Smooth muscle cell (in vitro differentiated cells): ENCODE results near the gene ABCG1. TPM values are rescaled to one million over a fixed set of nuclear protein-coding genes. Genes with fewer than 3 reads are reported as not detected.

Experiments
- DNase-seq: peaks from one replicate; lab custom pipeline; 2025; ENCODE audit not compliant: unreplicated experiment; lab: John Stamatoyannopoulos, UW
- H2AFZ ChIP-seq: fragments of 200-600 bp; sonication (generic); 2 replicates; pipeline ENCODE4 v1.6.0; 2016; ENCODE audit warnings: antibody characterized with exemption, low read depth, mild to moderate bottlenecking
- H3F3A ChIP-seq: fragments of 200-600 bp; sonication (generic); 2 replicates; pipeline ENCODE4 v1.6.0; 2017; ENCODE audit warnings: antibody characterized with exemption, low read depth
- H3K27ac ChIP-seq: fragments of 200-600 bp; sonication (generic); 2 replicates; pipeline ENCODE4 v1.5.1; 2016; ENCODE audit warnings: low read depth, mild to moderate bottlenecking
- H3K27me3 ChIP-seq: fragments of 200-600 bp; sonication (generic); 2 replicates; pipeline ENCODE4 v1.6.1; 2016; ENCODE audit warnings: low read depth, mild to moderate bottlenecking
- H3K36me3 ChIP-seq: fragments of 200-600 bp; sonication (generic); 2 replicates; pipeline ENCODE4 v1.5.1; 2016; ENCODE audit warnings: low read depth
- H3K4me1 ChIP-seq: fragments of 200-600 bp; sonication (generic); 2 replicates; pipeline ENCODE4 v1.5.1; 2016; ENCODE audit warnings: low read depth
- H3K4me2 ChIP-seq: fragments of 200-600 bp; sonication (generic); 2 replicates; pipeline ENCODE4 v1.6.0; 2016; ENCODE audit warnings: mild to moderate bottlenecking
- H3K4me3 ChIP-seq: fragments of 200-600 bp; sonication (generic); 2 replicates; pipeline ENCODE4 v1.5.1; 2016; ENCODE audit warnings: mild to moderate bottlenecking
- H3K79me2 ChIP-seq: fragments of 200-600 bp; sonication (generic); 2 replicates; pipeline ENCODE4 v1.6.0; 2016; ENCODE audit warnings: low read depth, mild to moderate bottlenecking
- H3K9ac ChIP-seq: fragments of 200-600 bp; sonication (generic); 2 replicates; pipeline ENCODE4 v1.6.0; 2016; ENCODE audit warnings: low read depth
- H3K9me3 ChIP-seq: fragments of 200-600 bp; sonication (generic); replicated peaks from 2 replicates; pipeline ENCODE4 v1.5.1; 2016; ENCODE audit warnings: low read depth
- H4K20me1 ChIP-seq: fragments of 200-600 bp; sonication (generic); 2 replicates; pipeline ENCODE4 v1.6.0; 2016; ENCODE audit warnings: low read depth
- WGBS: methylation state at CpG from one replicate; pipeline ENCODE4 v1.1.7; 2016; ENCODE audit warnings: low lambda C conversion rate; 5-methylcytosine and 5-hydroxymethylcytosine counted together
- polyA plus RNA-seq: library from polyadenylated mRNA; unstranded; fragments of >200 nt; fragmentation: Nextera tagmentation; extraction: Ambion mirVana; gene quantifications from 2 replicates; pipeline ENCODE4 v1.2.1, GENCODE V29; 2016
- total RNA-seq: library from RNA; depleted of rRNA; stranded (reverse); fragments of >200 nt; gene quantifications from 2 replicates; pipeline ENCODE4 v1.2.3, GENCODE V29; 2014
- TF ChIP-seq, protein P1 (sequence below): fragments of 200-600 bp; sonication (generic); IDR thresholded peaks from 2 replicates; pipeline ENCODE4 v1.5.1; 2017; ENCODE audit warnings: borderline replicate concordance, mild to moderate bottlenecking, antibody characterized with exemption; ENCODE audit not compliant: insufficient read depth, poor library complexity, severe bottlenecking

The ABCG1 gene
- total and polyA plus RNA-seq, 2 experiments from 2014 or later = 0.55 to 2.9 TPM

- Histone ChIP-seq H4K20me1 (no peaks in the 10 kb centered on the region), H3K9ac (no peak overlapping the region), H3K79me2 (no peaks in the 10 kb centered on the region), H3K4me2 (no peak overlapping the region), H3K36me3 (no peaks in the 10 kb centered on the region), H3K27me3 (no peaks in the 10 kb centered on the region), H3K9me3 (no peaks in the 10 kb centered on the region), H2AFZ (no peak overlapping the region), H3K4me3 (no peak overlapping the region), H3K4me1 (no peaks in the 10 kb centered on the region), H3K27ac (no peak overlapping the region), H3F3A (no peaks in the 10 kb centered on the region)
- TF ChIP-seq, protein P1, sequence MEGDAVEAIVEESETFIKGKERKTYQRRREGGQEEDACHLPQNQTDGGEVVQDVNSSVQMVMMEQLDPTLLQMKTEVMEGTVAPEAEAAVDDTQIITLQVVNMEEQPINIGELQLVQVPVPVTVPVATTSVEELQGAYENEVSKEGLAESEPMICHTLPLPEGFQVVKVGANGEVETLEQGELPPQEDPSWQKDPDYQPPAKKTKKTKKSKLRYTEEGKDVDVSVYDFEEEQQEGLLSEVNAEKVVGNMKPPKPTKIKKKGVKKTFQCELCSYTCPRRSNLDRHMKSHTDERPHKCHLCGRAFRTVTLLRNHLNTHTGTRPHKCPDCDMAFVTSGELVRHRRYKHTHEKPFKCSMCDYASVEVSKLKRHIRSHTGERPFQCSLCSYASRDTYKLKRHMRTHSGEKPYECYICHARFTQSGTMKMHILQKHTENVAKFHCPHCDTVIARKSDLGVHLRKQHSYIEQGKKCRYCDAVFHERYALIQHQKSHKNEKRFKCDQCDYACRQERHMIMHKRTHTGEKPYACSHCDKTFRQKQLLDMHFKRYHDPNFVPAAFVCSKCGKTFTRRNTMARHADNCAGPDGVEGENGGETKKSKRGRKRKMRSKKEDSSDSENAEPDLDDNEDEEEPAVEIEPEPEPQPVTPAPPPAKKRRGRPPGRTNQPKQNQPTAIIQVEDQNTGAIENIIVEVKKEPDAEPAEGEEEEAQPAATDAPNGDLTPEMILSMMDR = no peak
- no peak for DNase-seq
- whole genome bisulfite sequencing = 59% methylated on average over 23 of the region's 23 CpGs
These were observed 90.2 kb downstream of the ABCG1 start for GRCh38 chr21:42308914-42309752.

DNA sequence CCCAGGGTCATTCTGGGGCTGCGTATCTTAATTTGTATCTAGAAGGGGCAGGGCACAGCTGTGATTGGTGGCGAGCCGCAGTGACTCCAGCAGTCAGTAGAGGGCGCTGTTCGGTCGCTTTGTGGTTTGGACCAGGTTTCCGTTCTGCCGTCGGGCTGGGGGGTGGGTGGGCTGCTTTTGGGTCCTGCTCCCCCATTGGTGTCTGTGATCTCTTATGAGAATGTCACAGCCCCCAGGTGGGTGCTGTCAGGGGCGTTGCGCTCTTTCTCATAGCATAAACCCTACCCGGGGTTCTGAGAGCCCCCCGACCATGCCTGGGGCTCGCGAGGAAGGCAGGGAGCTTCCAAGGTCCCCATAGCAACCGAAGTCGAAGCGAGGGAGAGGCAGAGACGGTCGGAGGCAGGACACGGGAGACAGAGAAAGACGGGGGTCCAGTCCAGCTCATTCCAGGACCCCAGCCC is 90.8 kb downstream of the ABCG1 start:
- H3K27me3 ChIP-seq = no peaks in the 10 kb centered on the region
- no peaks in the 10 kb centered on the region for H3K36me3 ChIP-seq
- peak; percentile 19 for DNase-seq
- H3K9me3 ChIP-seq = no peaks in the 10 kb centered on the region
- no peak overlapping the region for H2AFZ ChIP-seq
- H4K20me1 ChIP-seq = no peaks in the 10 kb centered on the region
- TF ChIP-seq, protein P1 = peak; percentile 85
- no peaks in the 10 kb centered on the region for H3K79me2 ChIP-seq
- no peak overlapping the region for H3K4me3 ChIP-seq
- WGBS = 18% methylated on average over 22 of the region's 22 CpGs
- H3K4me2 ChIP-seq = peak overlapping the region; percentile 77
- no peak overlapping the region for H3K27ac ChIP-seq
- H3K9ac ChIP-seq = no peak overlapping the region
- H3K4me1 ChIP-seq = no peaks in the 10 kb centered on the region
- H3F3A ChIP-seq = no peaks in the 10 kb centered on the region

- WGBS = 91% methylated on average over 12 of the region's 12 CpGs
- no peaks in the 10 kb centered on the region for H4K20me1 ChIP-seq
- H3K27ac ChIP-seq = no peak overlapping the region
- DNase-seq = no peak
- TF ChIP-seq, protein P1 = no peak
- H3K27me3 ChIP-seq = no peaks in the 10 kb centered on the region
- H2AFZ ChIP-seq = no peak overlapping the region
- H3K36me3 ChIP-seq = no peaks in the 10 kb centered on the region
- H3K4me2 ChIP-seq = no peak overlapping the region
- no peaks in the 10 kb centered on the region for H3K79me2 ChIP-seq
- H3K9ac ChIP-seq = no peak overlapping the region
- no peak overlapping the region for H3K4me3 ChIP-seq
- no peaks in the 10 kb centered on the region for H3K9me3 ChIP-seq
- peaks cover 4% of the 10 kb centered on the region for H3K4me1 ChIP-seq
- no peaks in the 10 kb centered on the region for H3F3A ChIP-seq
These were observed 91.6 kb downstream of the ABCG1 start for GRCh38 chr21:42310411-42311001.
